ENCODE results near the gene PRRG3.
A peak's percentile ranks its signal among the peaks of the same experiment; 100 is the strongest.

The PRRG3 gene

GRCh38 chrX:151746502-151746901 lies 51.2 kb downstream of the PRRG3 start:
- DNase-seq = no peak

GRCh38 chrX:151750511-151750910 lies 55.3 kb downstream of the PRRG3 start:
- no peak for DNase-seq

GRCh38 chrX:151752847-151753246 lies 57.6 kb downstream of the PRRG3 start:
- no peak for DNase-seq

GRCh38 chrX:151753313-151754046 lies 58.2 kb downstream of the PRRG3 start:
- peak; percentile 11 for DNase-seq

- no peak for DNase-seq
Measured at GRCh38 chrX:151754047-151754429, 58.8 kb downstream of the PRRG3 start.

GRCh38 chrX:151754641-151755215 lies 59.5 kb downstream of the PRRG3 start:
- no peak for DNase-seq

Measured in NCI-H69 (cell line).